Measurements from ENCODE around the gene CCDC148. TPM values are rescaled to one million over a fixed set of nuclear protein-coding genes. Genes with fewer than 3 reads are reported as not detected.

CCDC148 gene
- total and polyA plus RNA-seq, 2 experiments from 2014 or later, result 0.64 to 0.86 TPM

DNA sequence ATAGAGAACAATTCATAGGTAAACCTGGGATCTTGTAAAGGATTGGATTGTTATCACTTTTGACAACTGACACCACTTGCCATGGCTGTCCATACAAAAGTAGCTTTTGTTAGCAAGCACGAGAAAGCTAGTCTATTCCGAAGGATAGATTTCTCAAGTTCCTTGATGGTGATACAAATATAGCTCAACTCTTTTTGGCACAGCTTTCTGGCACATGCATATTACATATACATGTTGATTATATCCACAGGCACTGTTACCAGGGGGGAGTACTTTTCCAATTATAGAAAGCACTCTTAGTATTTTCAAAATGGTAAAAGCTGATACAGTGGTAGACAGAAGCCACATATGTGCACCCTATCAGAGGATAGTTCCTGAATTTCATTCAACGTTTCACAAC, 186.0 kb downstream of the CCDC148 start:
- H3K4me1 ChIP-seq (ENCODE audit: insufficient read depth), result no peaks in the 10 kb centered on the region
- H4K20me1 ChIP-seq (ENCODE audit: insufficient read depth), result no peaks in the 10 kb centered on the region
- H3K27ac ChIP-seq, result no peak overlapping the region
- no peaks in the 10 kb centered on the region for H3K79me2 ChIP-seq (ENCODE audit: insufficient read depth)
- in situ Hi-C loops (cut with MboI), result no loop called here
- H3K9ac ChIP-seq, result no peak overlapping the region
- no peak overlapping the region for H3K4me2 ChIP-seq (ENCODE audit: unreplicated experiment)
- no peaks in the 10 kb centered on the region for H3K9me2 ChIP-seq (ENCODE audit: insufficient read depth)
- H3K4me3 ChIP-seq, result no peak overlapping the region
- 15 to 22% methylated on average over 3 of the region's 3 CpGs for WGBS, 2 experiments (ENCODE audit: low coverage in 1 of 2, low lambda C conversion rate in 2 of 2, missing lambda C conversion rate in 2 of 2)
- no peak for TF ChIP-seq EZH2 (IDR thresholded peaks at IDR 0.05; ENCODE audit: insufficient read depth, poor library complexity, severe bottlenecking)
- no peak for TF ChIP-seq EZH2phosphoT487 (IDR thresholded peaks at IDR 0.05; ENCODE audit: insufficient read depth, low read depth)
- H3K36me3 ChIP-seq (ENCODE audit: low read depth), result no peaks in the 10 kb centered on the region
- H3F3A ChIP-seq (ENCODE audit: insufficient read depth), result no peaks in the 10 kb centered on the region
- H3K27me3 ChIP-seq (replicated peaks; ENCODE audit: insufficient read depth), result no peaks in the 10 kb centered on the region
- H2AFZ ChIP-seq, result no peak overlapping the region
- H3K9me3 ChIP-seq (ENCODE audit: low read depth), result no peaks in the 10 kb centered on the region
- no peak for DNase-seq

DNA sequence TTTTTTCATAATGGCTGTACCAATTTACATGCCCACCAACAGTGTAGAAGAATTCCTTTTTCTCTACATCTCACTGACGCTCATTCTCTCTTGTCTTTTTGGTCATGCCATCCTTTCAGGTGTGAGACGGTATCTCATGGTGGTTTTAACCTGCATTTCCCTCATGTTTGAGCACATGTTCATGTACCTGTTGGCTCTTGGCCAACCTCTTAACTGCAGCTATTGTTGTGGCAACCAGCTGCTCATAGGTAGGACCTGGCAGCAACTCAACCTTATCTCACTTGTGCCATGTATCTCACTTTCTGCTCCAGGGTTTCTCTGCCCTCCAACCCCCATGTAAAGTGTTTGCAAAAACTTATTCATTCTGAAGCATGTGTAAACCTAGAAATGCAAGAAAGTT, 187.4 kb downstream of the CCDC148 start:
- Histone ChIP-seq H3K4me3 (no peak overlapping the region), H3K27ac (no peak overlapping the region), H4K20me1 (ENCODE audit: insufficient read depth) (no peaks in the 10 kb centered on the region), H3K9me3 (ENCODE audit: low read depth) (no peaks in the 10 kb centered on the region), H2AFZ (no peak overlapping the region), H3F3A (ENCODE audit: insufficient read depth) (no peaks in the 10 kb centered on the region), H3K4me1 (ENCODE audit: insufficient read depth) (no peaks in the 10 kb centered on the region), H3K9ac (no peak overlapping the region), H3K9me2 (ENCODE audit: insufficient read depth) (no peaks in the 10 kb centered on the region), H3K4me2 (ENCODE audit: unreplicated experiment) (no peak overlapping the region), H3K36me3 (ENCODE audit: low read depth) (no peaks in the 10 kb centered on the region), H3K79me2 (ENCODE audit: insufficient read depth) (no peaks in the 10 kb centered on the region), H3K27me3 (replicated peaks; ENCODE audit: insufficient read depth) (no peaks in the 10 kb centered on the region)
- in situ Hi-C loops (cut with MboI), result no loop called here
- DNase-seq, result no peak
- TF ChIP-seq EZH2 (IDR thresholded peaks at IDR 0.05; ENCODE audit: insufficient read depth, poor library complexity, severe bottlenecking) (no peak), EZH2phosphoT487 (IDR thresholded peaks at IDR 0.05; ENCODE audit: insufficient read depth, low read depth) (no peak)
- 40 to 54% methylated on average over 2 of the region's 2 CpGs for WGBS, 2 experiments (ENCODE audit: low coverage in 1 of 2, low lambda C conversion rate in 2 of 2, missing lambda C conversion rate in 2 of 2)

DNA sequence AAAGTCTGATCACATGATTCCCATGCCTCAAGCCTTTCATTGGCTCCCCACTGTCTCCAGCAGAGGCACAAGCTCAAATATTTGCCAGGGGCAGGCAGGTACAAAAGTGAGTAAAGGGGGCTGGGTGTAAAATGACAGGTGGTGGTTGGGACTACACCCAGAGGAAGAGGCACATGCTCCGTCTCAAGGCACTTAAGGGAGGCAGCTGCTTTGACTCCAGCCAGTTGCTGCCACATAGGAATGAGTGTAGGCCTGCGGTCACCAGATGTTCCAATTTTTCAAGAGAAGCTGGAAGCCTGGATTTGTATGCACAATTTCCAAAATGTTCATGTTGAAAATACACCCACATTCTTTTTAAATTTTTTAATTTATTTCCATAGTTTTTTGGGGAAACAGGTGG, 190.4 kb downstream of the CCDC148 start:
- no peaks in the 10 kb centered on the region; the same call in 1 of the 2 replicates for H3K27me3 ChIP-seq (replicated peaks; ENCODE audit: insufficient read depth)
- 41 to 54% methylated on average over 2 of the region's 2 CpGs for WGBS, 2 experiments (ENCODE audit: low coverage in 1 of 2, low lambda C conversion rate in 2 of 2, missing lambda C conversion rate in 2 of 2)

DNA sequence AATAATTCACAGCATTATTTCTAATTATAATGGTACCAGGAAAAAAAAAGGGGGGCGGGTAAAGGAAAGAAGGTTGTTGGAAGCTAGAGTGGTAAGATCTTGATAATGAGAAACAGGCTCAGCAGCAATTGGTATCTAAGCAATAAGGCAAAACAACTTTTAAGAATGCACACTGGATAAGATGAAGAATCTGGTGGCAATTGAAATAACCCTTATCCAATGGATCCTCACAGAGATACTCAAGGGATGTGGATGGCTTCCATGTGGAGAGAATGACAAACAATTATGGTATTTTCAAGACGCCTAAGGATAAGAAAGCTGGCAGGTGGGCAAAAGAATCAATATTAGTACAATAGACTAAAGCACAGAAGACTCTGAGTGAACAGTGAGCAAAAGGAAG, 201.3 kb downstream of the CCDC148 start:
- Histone ChIP-seq H3K27ac (no peak overlapping the region), H3K27me3 (replicated peaks; ENCODE audit: insufficient read depth) (no peaks in the 10 kb centered on the region), H3F3A (ENCODE audit: insufficient read depth) (no peaks in the 10 kb centered on the region), H4K20me1 (ENCODE audit: insufficient read depth) (no peaks in the 10 kb centered on the region), H3K36me3 (ENCODE audit: low read depth) (no peaks in the 10 kb centered on the region), H3K9ac (no peak overlapping the region), H3K4me2 (ENCODE audit: unreplicated experiment) (no peak overlapping the region), H3K4me3 (no peak overlapping the region), H3K4me1 (ENCODE audit: insufficient read depth) (no peaks in the 10 kb centered on the region), H3K79me2 (ENCODE audit: insufficient read depth) (no peaks in the 10 kb centered on the region), H3K9me3 (ENCODE audit: low read depth) (no peaks in the 10 kb centered on the region), H3K9me2 (ENCODE audit: insufficient read depth) (no peaks in the 10 kb centered on the region), H2AFZ (no peak overlapping the region)
- in situ Hi-C loops (cut with MboI), result no loop called here
- WGBS, 2 experiments (ENCODE audit: low coverage in 1 of 2, low lambda C conversion rate in 2 of 2, missing lambda C conversion rate in 2 of 2), result 0% methylated on average over 2 of the region's 2 CpGs
- no peak for DNase-seq
- no peak for TF ChIP-seq EZH2 (IDR thresholded peaks at IDR 0.05; ENCODE audit: insufficient read depth, poor library complexity, severe bottlenecking)
- no peak for TF ChIP-seq EZH2phosphoT487 (IDR thresholded peaks at IDR 0.05; ENCODE audit: insufficient read depth, low read depth)

More for the DNA sequence above, 190.4 kb downstream of the CCDC148 start:
- Histone ChIP-seq H3K36me3 (ENCODE audit: low read depth) (no peaks in the 10 kb centered on the region), H3K9ac (no peak overlapping the region), H3K4me2 (ENCODE audit: unreplicated experiment) (no peak overlapping the region), H3K9me2 (ENCODE audit: insufficient read depth) (no peaks in the 10 kb centered on the region), H3K4me3 (no peak overlapping the region), H3K9me3 (ENCODE audit: low read depth) (no peaks in the 10 kb centered on the region), H3K79me2 (ENCODE audit: insufficient read depth) (no peaks in the 10 kb centered on the region), H3K4me1 (ENCODE audit: insufficient read depth) (no peaks in the 10 kb centered on the region), H4K20me1 (ENCODE audit: insufficient read depth) (no peaks in the 10 kb centered on the region), H2AFZ (no peak overlapping the region), H3F3A (ENCODE audit: insufficient read depth) (no peaks in the 10 kb centered on the region), H3K27ac (no peak overlapping the region)
- in situ Hi-C loops (cut with MboI), result no loop called here
- TF ChIP-seq EZH2phosphoT487 (IDR thresholded peaks at IDR 0.05; ENCODE audit: insufficient read depth, low read depth) (no peak), EZH2 (IDR thresholded peaks at IDR 0.05; ENCODE audit: insufficient read depth, poor library complexity, severe bottlenecking) (no peak)
- DNase-seq, result no peak

DNA sequence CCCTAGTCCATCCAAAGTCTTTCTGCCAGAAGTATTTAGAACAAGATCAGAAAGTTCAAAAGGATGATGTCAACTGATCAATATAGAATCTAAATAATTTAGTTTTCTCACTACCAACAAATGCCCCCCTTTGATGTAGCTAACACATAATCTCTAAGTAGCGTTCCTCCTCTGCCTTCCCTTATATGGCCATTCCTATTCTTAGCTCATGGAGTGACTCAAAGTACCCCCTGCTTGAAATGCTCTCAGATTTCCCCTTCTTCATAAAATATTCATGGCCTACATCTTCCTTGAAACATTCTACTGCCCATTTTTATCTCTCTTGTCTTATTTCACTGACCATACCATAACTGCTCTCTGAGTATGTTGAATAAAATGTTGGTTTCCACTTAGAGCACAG, 203.4 kb downstream of the CCDC148 start:
- Histone ChIP-seq H3K27me3 (replicated peaks; ENCODE audit: insufficient read depth) (no peaks in the 10 kb centered on the region), H3K27ac (no peak overlapping the region), H3K4me3 (no peak overlapping the region), H3K79me2 (ENCODE audit: insufficient read depth) (no peaks in the 10 kb centered on the region), H3K9me2 (ENCODE audit: insufficient read depth) (no peaks in the 10 kb centered on the region), H3K9ac (no peak overlapping the region), H3K4me1 (ENCODE audit: insufficient read depth) (no peaks in the 10 kb centered on the region), H3K36me3 (ENCODE audit: low read depth) (no peaks in the 10 kb centered on the region), H3K4me2 (ENCODE audit: unreplicated experiment) (no peak overlapping the region), H2AFZ (no peak overlapping the region), H4K20me1 (ENCODE audit: insufficient read depth) (no peaks in the 10 kb centered on the region), H3F3A (ENCODE audit: insufficient read depth) (no peaks in the 10 kb centered on the region), H3K9me3 (ENCODE audit: low read depth) (no peaks in the 10 kb centered on the region)
- WGBS, 2 experiments (ENCODE audit: low coverage in 1 of 2, low lambda C conversion rate in 2 of 2, missing lambda C conversion rate in 2 of 2), result 26 to 50% methylated on average over 1 of the region's 1 CpG
- in situ Hi-C loops (cut with MboI), result no loop called here
- no peak for TF ChIP-seq EZH2 (IDR thresholded peaks at IDR 0.05; ENCODE audit: insufficient read depth, poor library complexity, severe bottlenecking)
- no peak for TF ChIP-seq EZH2phosphoT487 (IDR thresholded peaks at IDR 0.05; ENCODE audit: insufficient read depth, low read depth)
- DNase-seq, result no peak

Measured in GM23248 (cell line).